ENCODE data around the gene ZNF722.
"Not testable (repeated sequence)": the region's sequence is repeated elsewhere in the genome, so short reads cannot be mapped to it uniquely, and the experiment has no call there.

The ZNF722 gene

DNA sequence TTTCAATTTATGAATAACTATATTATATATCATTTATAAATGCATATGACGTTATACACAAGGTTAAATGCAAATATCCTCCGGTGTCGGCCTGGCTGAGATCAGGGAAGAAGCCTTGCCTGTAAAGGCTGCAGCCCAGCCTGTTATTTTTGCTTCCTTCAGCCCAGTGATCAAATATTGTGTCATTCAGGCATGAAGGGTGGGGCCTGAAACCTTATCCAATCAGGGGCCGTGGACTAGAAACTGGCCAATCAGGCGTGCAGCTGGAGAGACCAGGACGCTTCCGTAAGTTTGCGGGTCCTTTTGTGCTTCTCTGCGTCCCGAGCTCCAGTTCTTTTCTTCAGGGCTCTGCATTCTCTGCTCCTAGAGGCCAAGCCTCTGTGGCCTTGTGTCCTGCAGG lies at the start of gene ZNF722:
Gene ZNF722 (plus strand): TSS at position 301 of the 400 bp plus-strand sequence. CDS start 113 bp downstream, outside the sequence.
- no peak for DNase-seq (ENCODE audit: low read depth in 4 of 4, low spot score in 1 of 4)

DNA sequence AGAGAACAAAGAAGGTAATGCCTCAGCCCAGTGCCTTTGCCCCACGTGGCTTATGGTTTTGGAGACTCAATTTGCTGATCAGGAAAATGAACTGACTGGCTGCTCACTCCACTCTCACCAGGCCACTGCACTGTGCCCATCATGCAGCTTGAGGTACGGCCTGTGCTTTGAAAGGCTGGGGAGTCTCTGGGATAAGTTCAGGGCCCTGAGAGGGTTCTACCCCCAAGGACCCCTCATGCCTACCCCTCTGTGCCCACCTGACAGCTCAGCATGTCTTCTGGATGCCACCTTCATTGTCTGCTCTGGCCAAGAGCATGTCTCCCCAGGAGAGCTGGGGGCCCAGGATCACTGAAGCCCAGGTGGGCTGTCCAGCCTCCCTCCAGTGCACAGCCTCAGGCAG lies 45.5 kb upstream of the ZNF722 start:
- no peak for DNase-seq (ENCODE audit: low read depth in 4 of 4, low spot score in 1 of 4)

DNA sequence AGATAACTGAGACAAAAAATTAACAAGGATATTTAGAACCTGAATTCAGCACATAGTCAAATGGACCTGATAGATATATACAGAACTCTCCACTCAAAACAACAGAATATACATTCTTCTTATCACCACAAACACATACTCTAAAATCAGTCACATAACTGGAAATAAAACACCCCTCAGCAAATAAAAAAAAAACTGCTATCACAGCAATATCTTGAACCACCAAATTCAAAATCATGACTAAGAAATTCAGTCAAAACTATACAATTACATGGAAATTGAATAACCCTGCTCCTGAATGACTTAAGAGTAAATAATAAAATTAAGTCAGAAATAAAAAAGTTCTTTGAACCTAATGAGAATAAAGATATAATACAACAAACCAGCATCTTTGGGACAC lies 30.0 kb upstream of the ZNF722 start:
- no peak for DNase-seq (ENCODE audit: low read depth in 4 of 4, low spot score in 1 of 4)

DNA sequence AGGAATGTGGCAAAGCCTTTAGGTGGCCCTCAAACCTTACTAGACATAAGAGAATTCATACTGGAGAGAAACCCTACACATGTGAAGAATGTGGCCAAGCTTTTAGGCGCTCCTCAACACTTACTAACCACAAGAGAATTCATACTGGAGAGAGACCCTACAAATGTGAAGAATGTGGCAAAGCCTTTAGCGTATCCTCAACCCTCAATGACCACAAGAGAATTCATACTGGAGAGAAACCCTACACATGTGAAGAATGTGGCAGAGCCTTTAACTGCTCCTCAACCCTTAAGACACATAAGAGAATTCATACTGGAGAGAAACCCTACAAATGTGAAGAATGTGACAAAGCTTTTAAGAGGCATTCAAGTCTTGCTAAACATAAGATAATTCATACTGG lies 16.8 kb downstream of the ZNF722 start:
- not testable (repeated sequence) for DNase-seq (ENCODE audit: low read depth in 4 of 4, low spot score in 1 of 4)

DNA sequence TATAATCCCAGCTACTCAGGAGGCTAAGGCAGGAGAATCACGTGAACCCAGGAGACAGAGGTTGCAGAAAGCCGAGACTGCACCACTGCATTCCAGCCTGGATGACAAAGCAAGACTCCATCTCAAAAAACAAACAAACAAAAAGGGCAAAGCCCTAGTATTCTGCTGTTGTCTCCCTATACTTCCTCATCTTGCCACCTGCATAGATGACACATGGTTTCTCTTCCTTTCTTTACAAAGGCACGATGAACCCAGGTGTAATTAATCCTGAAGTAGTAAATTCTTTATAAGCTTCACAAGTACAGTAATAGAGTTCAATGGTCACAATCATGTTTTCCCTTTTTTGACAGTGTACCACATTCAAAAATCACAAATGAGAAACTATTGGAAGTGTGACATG lies 36.7 kb downstream of the ZNF722 start:
- DNase-seq (ENCODE audit: low read depth in 4 of 4, low spot score in 1 of 4) = no peak

DNA sequence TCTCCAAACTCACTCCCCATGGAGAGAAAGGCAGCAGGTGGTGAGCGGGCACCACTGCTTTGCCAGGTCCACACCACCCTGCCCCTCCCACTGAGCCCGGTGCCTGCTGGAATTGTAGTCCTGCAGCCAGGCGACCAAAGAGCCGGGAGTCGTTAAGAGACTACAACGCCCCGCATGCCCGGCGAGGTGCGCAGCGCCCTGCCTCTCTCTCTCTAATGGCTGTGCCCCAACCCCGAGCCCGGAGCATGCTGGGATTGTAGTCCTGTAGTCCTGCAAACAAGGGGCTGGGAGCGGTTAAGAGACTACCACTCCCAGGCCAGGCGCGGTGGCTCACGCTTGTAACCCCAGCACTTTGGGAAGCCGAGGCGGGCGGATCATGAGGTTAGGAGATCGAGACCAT lies 38.4 kb downstream of the ZNF722 start:
- no peak for DNase-seq (ENCODE audit: low read depth in 4 of 4, low spot score in 1 of 4)

DNA sequence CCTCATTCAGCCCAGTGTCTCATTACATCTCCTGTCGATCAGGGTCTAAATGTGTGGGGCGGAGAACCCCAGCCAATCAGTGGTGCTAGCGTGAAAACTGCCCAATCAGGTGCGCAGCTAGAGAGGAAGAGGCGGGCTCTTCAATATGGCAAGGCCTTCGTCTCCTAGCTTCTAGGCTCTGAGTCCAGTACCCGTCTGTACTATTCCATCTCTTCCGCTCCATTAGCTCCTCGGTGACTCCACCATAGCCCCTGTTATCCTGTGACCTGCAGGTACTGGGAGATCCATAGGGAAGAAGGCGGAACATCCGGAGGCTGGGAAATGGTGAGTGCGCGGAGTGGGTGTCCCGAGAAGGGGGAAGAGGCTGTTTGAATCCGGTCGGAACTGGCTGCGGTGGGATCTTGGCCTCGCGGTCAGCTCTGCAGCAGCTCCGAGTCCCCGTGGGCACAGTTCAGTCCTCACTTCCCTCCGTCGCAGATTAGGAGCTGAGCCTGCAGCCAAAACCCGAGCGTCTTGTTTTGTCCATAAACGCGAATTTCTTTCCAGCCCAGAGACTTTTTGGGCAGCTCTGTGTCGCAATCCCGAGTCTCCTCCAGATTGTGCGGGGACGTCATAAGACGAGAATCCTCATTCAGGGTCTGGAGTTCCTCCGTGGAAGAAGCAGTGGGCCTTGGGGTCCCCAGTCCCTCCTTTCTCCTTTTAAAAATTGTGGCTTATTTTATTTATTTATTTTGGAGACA lies 46.8 kb downstream of the ZNF722 start, which contains the start of gene ZNF727:
Gene ZNF727 (plus strand): TSS at position 134 of the 740 bp plus-strand sequence. CDS start 188 bp downstream, at position 322.
- DNase-seq (ENCODE audit: low read depth in 4 of 4, low spot score in 1 of 4) = peak in 2 of 4 experiments; percentile 1 to 14

DNA sequence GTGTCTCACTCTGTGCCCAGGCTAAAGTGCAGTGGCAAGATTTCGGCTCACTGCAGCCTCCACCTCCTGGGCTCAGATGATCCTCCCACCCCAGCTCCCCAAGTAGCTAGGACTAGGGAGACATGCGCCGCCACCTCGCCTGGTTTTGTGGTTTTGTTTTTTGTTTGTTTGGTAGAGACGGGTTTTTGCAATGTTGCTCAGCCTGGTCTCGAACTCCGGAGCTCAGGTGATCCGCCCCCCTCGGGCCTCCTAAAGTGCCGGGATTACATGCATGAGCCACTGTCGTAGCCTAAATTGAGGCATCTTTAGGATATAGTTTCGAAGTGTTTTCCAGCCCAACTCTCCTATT lies 47.4 kb downstream of the ZNF722 start:
- no peak for DNase-seq (ENCODE audit: low read depth in 4 of 4, low spot score in 1 of 4)
